IMR-90 (cell line): ENCODE data around the gene NRP2.

Experiments
- CHD1 ChIP-seq: IDR thresholded peaks from 2 replicates; pipeline ENCODE4 v1.6.1; 2012; ENCODE audit warnings: low read depth, low read length, improper control_type of control experiment
- CTCF ChIP-seq: conservative IDR thresholded peaks from 2 replicates; pipeline ENCODE4 v1.5.1; 2012; ENCODE audit warnings: mild to moderate bottlenecking, low read depth, low read length, improper control_type of control experiment
- FOS ChIP-seq: fragments of 150-350 bp; IDR thresholded peaks from 2 replicates; pipeline ENCODE4 v1.6.1; 2016; ENCODE audit warnings: low read depth, low read length
- MAFK ChIP-seq: IDR thresholded peaks from 2 replicates; pipeline ENCODE4 v1.6.1; 2012; ENCODE audit warnings: low read depth, low read length, improper control_type of control experiment
- MXI1 ChIP-seq: IDR thresholded peaks from 2 replicates; pipeline ENCODE4 v1.6.1; 2012; ENCODE audit warnings: low read depth, mild to moderate bottlenecking, low read length, moderate library complexity, borderline replicate concordance
- POLR2A ChIP-seq: IDR thresholded peaks from 2 replicates; pipeline ENCODE4 v1.6.1; 2012; ENCODE audit warnings: mild to moderate bottlenecking, low read depth, low read length
- RAD21 ChIP-seq: IDR thresholded peaks from 2 replicates; pipeline ENCODE4 v1.6.1; 2012; ENCODE audit warnings: low read length, improper control_type of control experiment
- RCOR1 ChIP-seq: IDR thresholded peaks from 2 replicates; pipeline ENCODE4 v1.6.1; 2012; ENCODE audit warnings: mild to moderate bottlenecking, low read length, improper control_type of control experiment; ENCODE audit not compliant: insufficient replicate concordance
- RFX5 ChIP-seq: IDR thresholded peaks from 2 replicates; pipeline ENCODE4 v1.8.0; 2012; ENCODE audit warnings: low read depth, mild to moderate bottlenecking, low read length, moderate library complexity
- SMC3 ChIP-seq: fragments of 150-350 bp; IDR thresholded peaks from 2 replicates; pipeline ENCODE4 v1.6.1; 2016; ENCODE audit warnings: low read depth, mild to moderate bottlenecking, antibody characterized with exemption, low read length, moderate library complexity
- TF ChIP-seq, protein P1 (sequence below): fragments of 150-350 bp; IDR thresholded peaks from 2 replicates; pipeline ENCODE4 v1.6.1; 2017; ENCODE audit warnings: mild to moderate bottlenecking, antibody characterized with exemption, low read length, low read depth

- TF ChIP-seq CTCF, result no peak
- TF ChIP-seq RAD21, result no peak
- TF ChIP-seq POLR2A, result no peak
- peak; percentile 33; the same call in 1 of the 2 replicates for TF ChIP-seq FOS
- TF ChIP-seq, protein P1, sequence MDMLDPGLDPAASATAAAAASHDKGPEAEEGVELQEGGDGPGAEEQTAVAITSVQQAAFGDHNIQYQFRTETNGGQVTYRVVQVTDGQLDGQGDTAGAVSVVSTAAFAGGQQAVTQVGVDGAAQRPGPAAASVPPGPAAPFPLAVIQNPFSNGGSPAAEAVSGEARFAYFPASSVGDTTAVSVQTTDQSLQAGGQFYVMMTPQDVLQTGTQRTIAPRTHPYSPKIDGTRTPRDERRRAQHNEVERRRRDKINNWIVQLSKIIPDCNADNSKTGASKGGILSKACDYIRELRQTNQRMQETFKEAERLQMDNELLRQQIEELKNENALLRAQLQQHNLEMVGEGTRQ, result no peak
- TF ChIP-seq CHD1, result no peak
- no peak for TF ChIP-seq MXI1
- peak; percentile 8 for TF ChIP-seq RCOR1
- no peak for TF ChIP-seq RFX5
- TF ChIP-seq SMC3, result no peak
- peak; percentile 20; the same call in 1 of the 2 replicates for TF ChIP-seq MAFK
These were observed 31.9 kb downstream of the NRP2 start for GRCh38 chr2:205714058-205714776.
